ENCODE measurements around the gene INO80C.
"Not testable (repeated sequence)": the region's sequence is repeated elsewhere in the genome, so short reads cannot be mapped to it uniquely, and the experiment has no call there.

The INO80C gene

GRCh38 chr18:35512761-35513160, 15.0 kb upstream of the INO80C start:
- no peak for DNase-seq (ENCODE audit: low spot score)

- DNase-seq (ENCODE audit: low spot score), result no peak
Measured at GRCh38 chr18:35511833-35512232, 14.1 kb upstream of the INO80C start.

GRCh38 chr18:35511428-35511827, 13.7 kb upstream of the INO80C start:
- no peak for DNase-seq (ENCODE audit: low spot score)

DNA sequence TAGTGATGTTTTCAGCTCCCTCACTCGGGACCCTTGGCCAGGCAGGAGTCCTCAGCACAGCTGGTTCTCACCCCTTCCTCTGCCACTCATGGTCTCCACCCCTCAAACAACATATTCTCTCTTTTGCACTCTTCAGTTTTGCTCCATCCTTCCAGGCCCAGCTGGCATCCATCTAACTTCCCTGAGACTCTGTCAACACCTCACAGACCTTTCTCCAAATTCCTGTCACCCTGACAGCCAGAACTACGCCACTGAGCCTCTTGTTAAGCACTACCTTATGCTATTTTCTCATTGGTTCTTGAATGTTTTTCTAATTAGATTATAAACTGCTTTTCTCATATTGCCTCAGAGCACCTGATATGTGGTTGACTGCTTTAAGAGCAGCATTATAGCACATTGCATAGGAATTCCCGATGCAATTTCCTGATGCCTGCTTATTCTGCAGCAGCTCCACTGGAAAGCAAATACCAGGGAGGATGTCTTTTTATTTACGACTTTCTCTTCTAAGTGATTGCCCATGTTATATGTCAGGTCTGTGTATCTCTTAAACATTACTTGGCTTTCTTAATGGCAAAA, 12.4 kb upstream of the INO80C start:
- DNase-seq (ENCODE audit: low spot score), result no peak

DNA sequence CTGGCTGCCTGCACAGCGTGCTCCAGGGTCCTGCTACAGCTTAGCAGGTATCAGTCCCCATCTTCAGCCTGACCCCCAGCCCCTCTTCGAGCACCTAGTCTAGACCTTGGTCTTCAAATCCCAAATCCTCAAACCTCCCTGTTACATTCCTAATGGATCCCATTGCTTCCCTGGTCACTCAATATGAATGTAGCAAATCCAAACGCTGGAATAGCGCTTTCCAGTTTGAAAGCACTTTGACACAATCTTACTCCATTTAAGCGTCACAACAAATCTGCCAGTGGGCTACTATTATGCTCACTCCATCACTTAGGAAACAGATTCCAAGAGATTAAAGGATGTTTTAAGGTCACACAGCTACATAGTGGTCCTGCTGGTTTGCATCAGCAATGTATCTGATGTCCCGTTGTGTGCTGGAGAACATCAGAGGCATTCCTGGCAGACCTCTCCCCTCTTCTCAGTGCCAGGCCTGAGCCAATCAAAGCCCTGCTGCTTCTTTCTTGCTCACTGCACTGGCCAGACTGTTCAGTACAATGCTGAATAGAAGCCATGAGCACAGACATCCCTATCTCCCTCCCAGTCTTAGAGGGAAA, 11.1 kb upstream of the INO80C start:
- no peak for DNase-seq (ENCODE audit: low spot score)

DNA sequence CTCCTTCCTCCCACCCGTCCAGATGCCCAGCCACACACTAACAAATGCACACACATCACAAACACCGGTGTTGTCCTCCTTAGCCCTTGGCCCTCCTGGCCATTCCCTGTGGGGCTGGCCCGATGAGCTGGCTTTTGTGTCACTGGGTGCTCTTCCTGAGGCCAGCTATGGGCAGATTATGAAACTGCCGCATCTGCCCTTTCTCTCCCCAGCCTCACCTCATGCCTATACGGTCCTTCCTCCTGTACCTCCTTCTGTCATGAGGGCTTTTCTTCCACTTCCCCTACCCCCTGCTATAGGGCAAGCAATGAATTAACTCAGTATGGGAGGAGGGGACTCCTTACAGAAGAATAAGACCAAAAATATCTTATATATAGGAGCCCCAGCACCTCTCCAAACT, 10.3 kb upstream of the INO80C start:
- no peak for DNase-seq (ENCODE audit: low spot score)

DNA sequence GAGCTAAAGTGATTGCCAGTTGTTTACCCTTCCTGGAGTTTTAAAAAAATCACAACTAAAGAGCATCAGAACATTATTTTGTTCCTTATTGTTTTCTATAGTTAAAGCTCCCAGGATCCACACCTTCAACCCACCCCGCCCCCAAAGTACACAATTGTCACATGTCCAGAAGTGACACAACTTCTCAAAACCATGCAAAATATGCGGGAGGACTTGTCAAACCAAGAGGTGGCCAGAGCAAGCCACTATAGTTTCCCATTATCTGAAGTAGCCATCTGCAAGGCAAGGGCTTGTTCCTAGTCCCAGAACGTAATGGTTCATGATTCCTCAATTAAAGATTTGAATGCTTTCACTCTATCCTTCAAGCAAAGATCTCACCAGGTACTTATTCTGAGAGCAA, 9.9 kb upstream of the INO80C start:
- no peak for DNase-seq (ENCODE audit: low spot score)

GRCh38 chr18:35507192-35507591, 9.4 kb upstream of the INO80C start:
- no peak for DNase-seq (ENCODE audit: low spot score)

DNA sequence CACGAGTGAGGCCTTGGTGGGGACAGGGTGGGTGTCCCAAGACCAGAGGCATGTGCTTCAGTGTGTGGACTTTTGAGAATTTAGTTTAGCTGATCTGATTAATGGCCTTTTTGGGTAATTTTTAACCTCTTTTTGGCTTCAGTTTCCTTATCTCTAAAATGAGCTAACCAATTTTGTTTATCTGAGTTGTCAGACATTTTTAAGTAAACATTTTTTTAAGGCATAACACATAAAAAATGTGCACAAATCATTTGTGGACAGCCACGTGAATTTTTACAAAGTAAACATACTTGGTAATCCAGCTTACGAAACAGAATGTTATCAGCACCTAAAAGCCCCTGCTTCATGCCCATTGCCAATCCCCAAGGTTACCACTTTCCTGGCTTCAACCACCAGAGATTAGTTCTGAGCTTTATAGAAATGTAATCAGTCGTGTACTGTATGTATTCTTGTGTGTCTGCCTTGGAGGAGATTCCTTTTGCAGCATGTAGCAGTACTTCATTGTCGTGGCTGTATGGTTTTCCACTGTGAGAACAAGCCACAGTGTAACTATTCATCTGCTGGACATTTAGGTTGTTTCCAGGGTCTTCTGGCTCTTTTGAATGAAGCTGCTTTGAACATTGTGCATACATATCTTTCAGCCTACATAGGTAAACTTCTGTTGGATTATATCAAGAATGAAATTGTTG, 8.4 kb upstream of the INO80C start:
- DNase-seq (ENCODE audit: low spot score), result no peak

- no peak for DNase-seq (ENCODE audit: low spot score)
Measured at GRCh38 chr18:35504996-35505395, 7.2 kb upstream of the INO80C start.

DNA sequence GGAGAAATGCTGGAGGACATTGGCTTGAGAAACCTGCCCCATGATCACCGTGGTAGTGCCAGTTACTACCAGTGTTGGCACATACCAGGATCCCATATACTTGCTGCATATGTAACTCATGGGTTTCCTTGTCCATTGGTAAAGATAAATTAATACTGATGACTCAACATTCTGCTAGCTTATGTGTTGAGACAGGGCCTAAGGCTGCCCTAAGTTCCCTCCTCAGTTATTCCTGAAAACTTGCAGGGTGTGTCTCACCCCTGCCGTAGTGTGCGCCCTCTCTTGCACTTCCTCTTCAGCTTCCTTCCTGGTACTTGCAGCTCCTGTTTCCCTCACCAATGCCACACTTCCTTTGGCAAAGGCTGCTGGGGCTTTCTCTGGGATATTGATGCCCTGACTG, 4.3 kb upstream of the INO80C start:
- no peak for DNase-seq (ENCODE audit: low spot score)

DNA sequence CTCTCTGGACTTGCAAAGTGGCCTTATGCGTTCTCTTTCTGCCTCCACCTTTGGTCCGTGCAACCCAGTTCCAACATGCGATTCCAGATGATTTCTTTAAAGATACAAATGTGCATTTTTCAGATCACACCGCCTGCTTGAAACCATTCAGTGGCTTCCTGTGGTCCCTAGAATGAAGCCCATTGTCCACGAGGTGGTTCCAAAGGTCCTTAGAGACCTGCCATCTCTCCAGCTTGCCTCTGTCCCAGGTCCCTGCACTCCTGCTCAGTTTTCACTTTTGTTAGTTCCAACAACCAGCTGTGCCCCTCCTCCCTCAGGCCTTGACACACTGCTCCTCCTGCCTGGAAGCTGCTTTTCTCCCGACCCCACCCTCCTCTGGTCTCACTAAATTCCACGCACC, 3.6 kb upstream of the INO80C start:
- no peak for DNase-seq (ENCODE audit: low spot score)

- DNase-seq (ENCODE audit: low spot score), result no peak
Measured at GRCh38 chr18:35500113-35500512, 2.4 kb upstream of the INO80C start.

DNA sequence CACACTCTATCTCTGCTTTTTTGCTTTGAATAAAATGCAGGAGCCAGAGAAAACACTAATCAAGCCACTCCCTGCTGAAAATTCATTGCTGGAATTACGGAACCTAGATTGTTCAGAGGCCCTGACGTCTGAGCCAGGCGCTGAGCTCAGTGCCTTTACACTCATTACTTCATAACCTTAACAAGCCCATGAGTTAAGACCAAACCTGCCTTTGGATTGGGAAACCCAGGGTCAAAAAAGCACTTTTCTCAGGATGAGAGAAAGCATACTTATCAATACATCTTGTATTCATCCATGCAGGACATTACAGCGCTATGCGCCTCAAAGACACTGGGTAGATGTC, 762 bp downstream of the INO80C start:
- DNase-seq (ENCODE audit: low spot score), result no peak

- no peak for DNase-seq (ENCODE audit: low spot score)
Measured at GRCh38 chr18:35495536-35496314, 2.0 kb downstream of the INO80C start.

- DNase-seq (ENCODE audit: low spot score), result no peak
Measured at GRCh38 chr18:35494251-35495220, 3.2 kb downstream of the INO80C start.

DNA sequence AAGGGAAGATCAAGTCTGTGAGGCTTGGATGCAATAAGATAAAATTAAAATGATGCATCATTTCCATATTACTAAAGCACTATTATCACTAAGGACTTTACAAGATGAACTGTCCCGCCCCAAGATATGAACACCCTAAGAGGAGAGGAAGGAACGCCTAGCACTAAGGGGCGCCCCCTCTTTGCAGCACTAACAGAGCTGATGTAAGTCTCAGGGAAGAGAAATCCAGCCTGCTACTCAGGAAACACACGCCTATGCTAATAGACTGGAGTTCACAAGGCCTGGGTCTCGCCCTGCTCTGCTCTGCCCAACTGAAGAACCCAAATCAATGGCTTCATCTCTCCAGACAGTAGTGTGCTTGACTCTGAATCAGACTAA, 6.1 kb downstream of the INO80C start:
- DNase-seq (ENCODE audit: low spot score), result no peak

- no peak for DNase-seq (ENCODE audit: low spot score)
Measured at GRCh38 chr18:35490894-35491699, 6.7 kb downstream of the INO80C start.

- DNase-seq (ENCODE audit: low spot score), result no peak
Measured at GRCh38 chr18:35489913-35490490, 7.8 kb downstream of the INO80C start.

- DNase-seq (ENCODE audit: low spot score), result not testable (repeated sequence)
Measured at GRCh38 chr18:35489281-35489680, 8.5 kb downstream of the INO80C start.

GRCh38 chr18:35488396-35488795, 9.4 kb downstream of the INO80C start:
- not testable (repeated sequence) for DNase-seq (ENCODE audit: low spot score)
